ENCODE results near the gene MLPH. TPM values are rescaled to one million over a fixed set of nuclear protein-coding genes. Genes with fewer than 3 reads are reported as not detected.
A peak's percentile ranks its signal among the peaks of the same experiment; 100 is the strongest.

The MLPH gene
- total and polyA plus RNA-seq, 9 of the 15 experiments (the other 6 are each of a cell fraction or from before 2014, with no cell fraction given): 0.22 TPM; not detected in 8

DNA sequence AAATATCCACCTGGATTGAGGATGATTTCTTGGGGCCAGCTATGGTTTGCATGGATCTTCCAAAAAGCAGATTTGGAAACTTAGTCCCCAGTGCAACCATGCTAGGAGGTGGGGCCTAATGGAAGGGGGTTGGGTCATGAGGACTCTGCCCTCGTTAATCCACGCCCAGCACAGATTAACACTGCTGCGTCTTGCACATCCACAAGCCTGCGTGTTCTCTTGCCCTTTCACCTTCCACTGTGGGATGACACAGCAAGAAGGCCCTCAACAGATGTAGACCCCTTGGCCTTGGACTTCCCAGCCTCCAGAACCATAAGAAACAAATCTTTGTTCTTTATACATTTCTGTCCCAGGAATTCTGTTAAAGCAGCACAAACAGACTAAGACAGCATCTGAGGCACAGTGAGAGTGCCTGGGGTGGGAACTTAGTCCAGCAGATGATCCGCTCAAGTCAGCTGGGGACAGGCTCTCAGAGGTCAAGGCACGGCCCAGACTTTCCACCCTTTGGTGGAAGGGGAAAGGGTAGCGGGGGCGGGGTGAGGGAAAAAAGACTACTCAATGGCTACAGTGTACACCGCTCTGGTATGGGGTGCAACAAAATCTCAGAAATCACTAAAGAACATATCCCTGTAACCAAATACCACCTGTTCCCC, 101.1 kb downstream of the MLPH start:
- POLR2A ChIA-PET: no interaction called here
- TF ChIP-seq FOXJ3 (CRISPR knock-in tag; IDR thresholded peaks at IDR 0.05) (no peak), TCF7 (IDR thresholded peaks at IDR 0.05; ENCODE audit: borderline replicate concordance) (no peak), ZC3H4 (CRISPR knock-in tag; IDR thresholded peaks at IDR 0.05; ENCODE audit: borderline replicate concordance) (no peak), REST (IDR thresholded peaks at IDR 0.05; ENCODE audit: borderline replicate concordance) (no peak), REST (CRISPR knock-in tag; IDR thresholded peaks at IDR 0.05; ENCODE audit: low read depth) (no peak), E4F1 (CRISPR knock-in tag; IDR thresholded peaks at IDR 0.05; ENCODE audit: borderline replicate concordance) (no peak), TEAD2 (tag; IDR thresholded peaks at IDR 0.05) (no peak), ZNF174 (CRISPR knock-in tag; IDR thresholded peaks at IDR 0.05) (no peak), ILK (tag; IDR thresholded peaks at IDR 0.05; ENCODE audit: borderline replicate concordance, low read depth) (no peak), PHB2 (IDR thresholded peaks at IDR 0.05; ENCODE audit: low read depth) (no peak)
- H3K9me3 ChIP-seq (replicated peaks; ENCODE audit: control insufficient read depth, insufficient read depth, low read depth, low read length): no peaks in the 10 kb centered on the region
- H3K27ac ChIP-seq (ENCODE audit: extremely low read depth, low read depth, low read length): no peak overlapping the region
- H3K9me1 ChIP-seq (ENCODE audit: control insufficient read depth, insufficient read depth, low read length): no peaks in the 10 kb centered on the region
- in situ Hi-C loops (cut with MboI) (no loop called here), intact Hi-C loops (cut with micrococcal nuclease) (loop anchor here (10.0 kb wide), 1 partner anchor 157 kb away; no protein-coding TSS in a partner anchor)
- H3K27me3 ChIP-seq (ENCODE audit: control insufficient read depth in 2 of 2, insufficient read depth in 2 of 2, low read length in 2 of 2): peaks cover 11 to 47% of the 10 kb centered on the region in 2 experiments; a peak in 3 of 5 replicates
- H3K4me2 ChIP-seq (ENCODE audit: insufficient read depth, low read length): no peak overlapping the region
- H3K4me3 ChIP-seq: no peak overlapping the region
- no peak overlapping the region for H2AFZ ChIP-seq (ENCODE audit: low read depth, low read length)
- CTCF ChIA-PET (ENCODE audit: low intra/inter-chr PET ratio): no interaction called here
- WGBS (ENCODE audit: insufficient coverage, low coverage, missing lambda C conversion rate): 0% methylated on average over 7 of the region's 9 CpGs
- no peaks in the 10 kb centered on the region for H3K79me2 ChIP-seq (ENCODE audit: control insufficient read depth, insufficient read depth, low read length)
- FAIRE-seq (no peak), DNase-seq (ENCODE audit: extremely low read depth in 1 of 4, low spot score in 3 of 4) (no peak), ATAC-seq (peak; percentile 64; the same call in 2 of the 3 replicates)
- no peaks in the 10 kb centered on the region for H4K20me1 ChIP-seq (replicated peaks; ENCODE audit: control insufficient read depth, insufficient read depth, low read length)
- no peaks in the 10 kb centered on the region for H3K36me3 ChIP-seq (ENCODE audit: control insufficient read depth, insufficient read depth, low read length)
- H3K4me1 ChIP-seq (replicated peaks in 1 of 2; ENCODE audit: control insufficient read depth in 2 of 2, insufficient read depth in 2 of 2, low read length in 2 of 2): no peaks in the 10 kb centered on the region; a peak in 1 of 5 replicates
- no TSS peak for BruUV-seq (replicated peaks)
- no peak overlapping the region for H3K9ac ChIP-seq (ENCODE audit: insufficient read depth in 1 of 2, low read depth in 2 of 2, low read length in 2 of 2)

All from K562 (cell line).